Epithelial cell of esophagus (primary cell): Measurements from ENCODE around the gene MAD1L1.

ENCODE experiments used
- DNase-seq: peaks from one replicate; pipeline ENCODE4 v3.0.0; 2010; ENCODE audit warnings: low read depth
- H3K4me3 ChIP-seq: 2 replicates; pipeline ENCODE4 v1.5.1; 2011; ENCODE audit warnings: mild to moderate bottlenecking, low read length, control low read depth
- CTCF ChIP-seq: IDR thresholded peaks from 2 replicates; pipeline ENCODE4 v1.5.1; 2011; ENCODE audit warnings: low read depth, mild to moderate bottlenecking, low read length, control low read depth, inconsistent platforms; ENCODE audit not compliant: insufficient read depth; ENCODE audit errors: missing control alignments

Gene MAD1L1

GRCh38 chr7:1948301-1948796 is 284.4 kb downstream of the MAD1L1 start:
- no peak for TF ChIP-seq CTCF
- H3K4me3 ChIP-seq: no peak overlapping the region
- DNase-seq: no peak

GRCh38 chr7:1947586-1948217 is 285.0 kb downstream of the MAD1L1 start:
- no peak for TF ChIP-seq CTCF
- no peak overlapping the region for H3K4me3 ChIP-seq
- no peak for DNase-seq

- no peak overlapping the region for H3K4me3 ChIP-seq
- TF ChIP-seq CTCF: no peak
- no peak for DNase-seq
These were observed 285.8 kb downstream of the MAD1L1 start for GRCh38 chr7:1946773-1947450.

- no peak overlapping the region for H3K4me3 ChIP-seq
- DNase-seq: no peak
- no peak for TF ChIP-seq CTCF
These were observed 286.5 kb downstream of the MAD1L1 start for GRCh38 chr7:1946025-1946772.

- no peak overlapping the region for H3K4me3 ChIP-seq
- no peak for TF ChIP-seq CTCF
- DNase-seq: no peak
These were observed 287.2 kb downstream of the MAD1L1 start for GRCh38 chr7:1945558-1945957.

GRCh38 chr7:1944619-1945210 is 288.0 kb downstream of the MAD1L1 start:
- H3K4me3 ChIP-seq: no peak overlapping the region
- DNase-seq: no peak
- TF ChIP-seq CTCF: no peak
